Astrocyte (in vitro differentiated cells and primary cell): ENCODE data around the gene SATB2.

ENCODE experiments used
- CTCF ChIP-seq: IDR thresholded peaks from 2 replicates; pipeline ENCODE4 v1.5.1; 2011; ENCODE audit warnings: low read depth, mild to moderate bottlenecking, inconsistent platforms, low read length, moderate library complexity; ENCODE audit not compliant: insufficient read depth
- EZH2 ChIP-seq: IDR thresholded peaks from 2 replicates; pipeline ENCODE4 v1.6.1; 2012; ENCODE audit warnings: mild to moderate bottlenecking, low read length, inconsistent platforms; ENCODE audit not compliant: insufficient read depth

GRCh38 chr2:199463708-199464605 is 6.2 kb upstream of the SATB2 start:
- TF ChIP-seq CTCF (no peak), EZH2 (no peak)
